DND-41 (cell line): Measurements from ENCODE around the gene TSPAN17.

ENCODE experiments used
- CTCF ChIP-seq: IDR thresholded peaks from 2 replicates; pipeline ENCODE4 v1.5.1; 2012; ENCODE audit warnings: borderline replicate concordance, low read length, moderate library complexity, mild to moderate bottlenecking; ENCODE audit not compliant: poor library complexity, severe bottlenecking; ENCODE audit errors: extremely low read depth
- EZH2 ChIP-seq: IDR thresholded peaks from 3 replicates; pipeline ENCODE4 v1.6.1; 2012; ENCODE audit warnings: borderline replicate concordance, low read depth, mild to moderate bottlenecking, moderate library complexity, low read length, inconsistent platforms; ENCODE audit not compliant: severe bottlenecking

- TF ChIP-seq CTCF, result no peak
- TF ChIP-seq EZH2, result no peak
These were observed 23.1 kb upstream of the TSPAN17 start for GRCh38 chr5:176624142-176624541.
